SHP77 (cell line): ENCODE measurements around the gene ABCA2.

Experiments used
- DNase-seq, 2 experiments: peaks; one replicate each; lab custom pipeline; 2025; lab: John Stamatoyannopoulos, UW

Gene ABCA2

DNA sequence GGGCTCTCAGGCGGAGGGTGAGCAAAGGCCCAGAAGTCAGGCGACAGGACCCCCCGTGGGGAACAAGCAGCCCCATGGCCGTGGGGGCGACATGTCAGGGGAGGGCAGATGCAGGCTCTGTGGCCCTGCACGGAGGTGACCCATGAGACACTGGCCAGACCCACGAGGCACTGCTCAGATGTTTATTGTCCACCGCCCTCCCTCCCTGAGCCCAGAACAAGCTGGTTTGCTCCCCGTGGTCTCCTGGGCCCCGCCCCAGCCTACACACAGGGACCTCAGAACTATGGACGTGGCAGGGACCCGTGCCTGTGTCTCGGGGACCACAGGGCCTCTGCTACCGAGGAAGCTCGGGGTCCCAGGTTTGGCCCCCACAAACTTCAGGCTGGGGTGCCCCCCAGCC lies 2.0 kb upstream of the ABCA2 start:
- DNase-seq: no peak

DNA sequence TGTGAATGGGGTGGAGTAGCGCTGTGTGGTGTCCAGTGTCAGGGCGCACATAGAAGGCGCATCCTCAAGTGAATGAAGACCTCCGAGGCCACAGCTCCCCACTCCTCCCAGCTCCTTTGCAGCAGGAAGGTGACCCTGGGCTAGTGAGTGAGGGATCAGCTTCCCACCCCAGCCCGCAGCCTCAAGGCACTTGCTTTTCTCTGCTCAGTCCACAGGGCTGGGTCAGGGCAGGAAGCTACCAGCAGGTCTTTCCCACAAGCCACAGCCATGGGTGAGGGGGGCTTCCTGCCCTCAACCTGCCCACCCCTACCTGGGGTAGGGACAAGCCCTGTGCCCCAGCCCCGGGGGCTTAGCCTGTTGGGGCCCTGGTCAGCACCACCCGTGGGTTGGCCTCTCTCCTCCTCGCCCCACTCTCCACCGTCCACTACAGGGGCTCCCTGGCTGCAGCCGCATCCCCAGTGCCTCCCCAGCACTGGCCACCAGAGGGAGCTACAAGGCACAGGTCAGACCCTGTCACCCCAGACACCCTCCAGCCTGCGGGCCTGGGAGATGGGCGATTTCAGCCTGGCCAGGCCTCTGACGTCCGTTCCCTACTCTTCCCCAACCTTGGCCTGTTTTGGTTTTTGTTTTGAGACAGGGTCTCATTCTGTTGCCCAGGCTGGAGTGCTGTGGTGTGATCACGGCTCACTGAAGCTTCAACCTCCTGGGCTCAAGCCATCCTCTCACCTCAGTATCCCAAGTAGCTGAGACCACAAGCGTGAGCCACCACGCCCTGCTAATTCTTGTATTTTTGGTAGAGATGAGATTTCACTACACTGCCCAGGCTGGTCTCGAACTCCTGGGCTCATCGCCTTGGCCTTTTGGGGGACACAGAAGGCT lies 1.3 kb upstream of the ABCA2 start:
- peak; percentile 39 to 41 for DNase-seq

- peak in 1 of 2 experiments; percentile 58 for DNase-seq
Observed at GRCh38 chr9:137028263-137029057, 423 bp upstream of the ABCA2 start.

- DNase-seq: no peak
Observed at GRCh38 chr9:137026828-137027227, 1.2 kb downstream of the ABCA2 start.

- no peak for DNase-seq
Observed at GRCh38 chr9:137026384-137026783, 1.7 kb downstream of the ABCA2 start.

DNA sequence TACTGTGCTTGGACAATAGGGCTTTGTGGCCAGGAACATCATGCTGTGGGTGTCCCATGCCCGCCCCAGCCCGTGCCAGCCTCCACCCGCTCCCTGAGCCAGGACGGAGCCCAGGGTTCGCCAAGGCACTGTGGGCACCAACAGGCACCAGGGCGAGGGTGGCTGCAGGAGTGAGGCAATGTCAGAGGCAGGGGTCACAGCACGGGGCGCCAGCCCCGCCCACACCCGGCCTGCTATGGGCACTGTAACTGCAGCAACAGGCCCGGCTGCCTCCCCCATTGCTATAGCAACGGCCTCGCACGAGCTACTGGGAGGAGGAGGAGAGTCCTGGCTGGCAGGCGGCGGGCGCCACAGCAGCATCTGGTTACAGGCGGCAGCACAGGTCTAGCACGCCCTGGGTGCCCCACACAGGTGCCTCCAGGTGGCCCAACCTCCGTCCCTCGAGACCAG lies 2.5 kb downstream of the ABCA2 start:
- DNase-seq: peak; percentile 49 to 83

DNA sequence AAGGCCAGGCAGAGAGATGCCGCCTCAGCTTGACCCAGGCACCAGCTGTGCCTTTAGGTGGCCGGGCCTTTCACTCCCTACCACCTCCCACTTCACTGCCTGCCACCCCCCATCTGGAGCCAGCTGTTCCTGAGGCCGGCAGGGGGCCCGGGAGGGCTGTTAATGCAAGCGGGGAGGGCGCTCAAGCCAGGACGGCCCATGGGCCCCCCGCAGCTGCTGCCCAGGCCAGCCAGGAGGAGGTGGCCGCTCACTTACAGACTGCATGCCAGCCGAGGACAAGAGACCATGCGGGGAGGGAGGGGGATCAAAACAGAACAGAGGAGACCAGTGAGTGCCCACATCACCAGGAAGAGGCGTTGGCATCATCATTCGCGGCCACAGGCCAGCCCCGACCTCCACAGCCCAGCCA lies 4.5 kb downstream of the ABCA2 start:
- DNase-seq: no peak

DNA sequence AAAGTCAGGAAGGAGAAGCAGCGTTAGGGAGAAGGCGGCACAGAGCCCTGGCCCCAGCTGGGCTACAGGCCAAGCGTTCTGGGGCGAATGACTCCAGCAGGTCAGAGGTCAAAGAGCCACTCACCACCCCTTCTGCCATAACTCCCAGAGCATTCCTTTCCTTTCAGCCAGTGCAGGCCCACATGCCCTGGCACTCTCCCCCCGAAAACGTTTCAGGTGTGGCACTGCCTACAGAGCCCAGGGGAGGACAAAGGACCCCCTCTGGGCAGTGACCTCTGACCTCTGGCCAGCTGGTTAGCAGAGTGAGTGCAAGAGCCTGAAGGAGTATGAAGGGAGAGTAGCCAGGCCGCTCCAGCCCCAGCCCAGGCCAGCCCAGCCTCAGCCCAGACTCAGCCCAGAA lies 4.9 kb downstream of the ABCA2 start:
- no peak for DNase-seq

GRCh38 chr9:137022662-137023008 lies 5.4 kb downstream of the ABCA2 start:
- DNase-seq: no peak

DNA sequence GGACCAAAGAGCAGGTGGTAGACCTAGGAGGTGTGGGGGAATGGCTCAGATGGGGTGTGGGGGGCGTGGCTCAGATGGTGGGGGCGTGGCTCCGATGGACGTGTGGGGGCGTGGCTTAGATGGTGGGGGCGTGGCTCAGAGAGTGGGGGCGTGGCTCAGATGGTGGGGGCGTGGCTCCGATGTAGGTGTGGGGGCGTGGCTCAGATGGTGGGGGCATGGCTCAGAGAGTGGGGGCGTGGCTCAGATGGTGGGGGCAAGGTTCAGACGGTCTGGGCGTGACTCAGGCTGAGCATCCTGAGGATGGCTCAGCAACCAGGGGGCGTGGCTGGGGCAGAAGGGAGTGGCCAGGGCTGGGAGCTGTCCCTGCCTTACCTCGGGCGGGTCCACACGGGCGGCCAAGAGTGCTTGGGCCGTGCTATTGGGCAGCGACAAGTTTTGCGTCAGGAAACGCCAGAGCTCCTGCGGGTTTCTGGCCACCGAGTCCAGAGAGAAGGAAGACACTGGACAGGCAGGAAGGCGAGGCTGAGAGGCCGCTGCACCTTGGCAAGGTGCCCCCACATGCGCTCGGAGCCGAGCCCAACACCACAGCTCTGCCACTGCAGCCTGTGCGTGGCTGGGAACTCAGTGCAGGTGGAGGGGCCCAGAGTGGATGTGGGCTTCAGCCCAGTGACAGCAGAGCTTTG lies 5.9 kb downstream of the ABCA2 start:
- peak in 1 of 2 experiments; percentile 48 for DNase-seq

- DNase-seq: no peak
Observed at GRCh38 chr9:137021568-137021978, 6.5 kb downstream of the ABCA2 start.

DNA sequence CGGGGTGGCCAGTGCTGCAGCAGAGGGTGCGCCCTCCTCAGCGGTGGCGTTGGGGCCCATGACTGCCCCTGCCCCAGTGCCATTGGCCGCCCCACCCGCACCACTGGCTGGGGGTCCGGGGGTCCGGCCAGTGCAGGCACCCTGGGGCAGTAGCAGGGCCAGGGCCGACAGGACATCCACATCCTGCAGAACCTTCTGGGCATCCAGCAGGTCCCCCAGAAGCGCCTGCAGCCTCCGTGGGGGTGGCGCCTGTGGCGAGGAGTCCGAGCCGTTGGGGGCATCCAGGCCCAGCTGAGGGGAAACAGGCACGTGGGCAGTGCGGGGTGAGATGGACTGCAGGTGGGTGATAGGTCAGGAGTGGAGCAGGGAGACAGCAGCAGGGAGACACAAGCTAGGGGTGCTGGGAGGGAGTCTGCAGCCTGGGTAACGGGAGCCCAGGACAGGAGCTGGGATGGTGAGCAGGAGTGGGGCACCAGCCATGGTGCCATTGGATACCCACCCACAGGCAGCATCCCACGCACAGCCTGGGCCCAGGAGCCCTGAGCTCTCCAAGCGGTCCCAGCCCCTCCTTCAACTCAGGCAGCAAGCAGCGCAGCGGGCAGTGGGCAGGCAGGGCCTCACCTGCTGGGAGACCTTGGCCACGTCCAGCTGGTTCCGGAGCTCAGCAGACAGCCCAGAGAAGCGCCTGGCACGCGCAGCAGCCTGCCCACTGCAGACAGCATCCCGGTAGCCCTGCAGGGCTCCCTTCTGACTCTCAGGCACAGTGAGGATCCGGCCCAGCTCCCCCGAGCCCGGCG lies 7.1 kb downstream of the ABCA2 start:
- DNase-seq: no peak

- DNase-seq: no peak
Observed at GRCh38 chr9:137019891-137020683, 8.0 kb downstream of the ABCA2 start.

DNA sequence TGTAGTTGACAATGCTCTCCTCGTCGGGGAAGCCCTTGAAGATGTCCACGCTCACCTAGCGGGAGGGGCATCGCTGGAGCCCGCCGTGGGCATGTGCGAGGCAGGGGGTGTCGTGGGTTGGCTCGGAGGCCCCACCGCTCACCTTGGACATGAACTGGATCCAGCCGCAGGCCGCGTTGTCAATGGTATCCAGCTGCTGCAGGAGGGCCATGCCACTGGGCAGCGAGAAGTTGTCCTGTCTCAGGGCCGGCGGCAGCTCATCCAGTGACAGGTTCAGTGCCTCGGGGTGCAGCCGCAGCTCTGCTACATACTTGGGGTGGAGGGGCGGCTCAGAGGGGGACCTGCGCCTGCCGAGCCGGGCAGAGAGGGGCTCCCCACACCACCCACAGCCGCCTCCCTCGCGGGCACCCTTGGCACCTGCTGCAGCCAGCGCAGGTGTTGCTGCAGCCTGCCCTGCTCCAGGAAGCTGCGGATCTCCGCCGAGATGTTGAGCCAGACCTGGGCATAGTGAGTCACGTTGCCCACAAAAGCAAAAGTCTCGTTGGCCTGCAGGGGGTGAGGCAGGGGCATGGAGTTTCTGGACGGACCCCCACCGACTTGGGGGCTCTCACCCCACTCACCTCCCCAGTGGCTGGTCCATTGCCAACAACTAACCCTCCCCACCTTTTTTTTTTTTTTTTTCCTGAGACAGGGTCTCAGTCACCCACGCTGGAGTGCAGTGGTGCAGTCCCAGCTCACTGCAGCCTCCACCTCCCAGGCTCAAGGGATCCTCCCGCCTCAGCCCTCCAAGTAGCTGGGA lies 9.1 kb downstream of the ABCA2 start:
- DNase-seq: no peak

DNA sequence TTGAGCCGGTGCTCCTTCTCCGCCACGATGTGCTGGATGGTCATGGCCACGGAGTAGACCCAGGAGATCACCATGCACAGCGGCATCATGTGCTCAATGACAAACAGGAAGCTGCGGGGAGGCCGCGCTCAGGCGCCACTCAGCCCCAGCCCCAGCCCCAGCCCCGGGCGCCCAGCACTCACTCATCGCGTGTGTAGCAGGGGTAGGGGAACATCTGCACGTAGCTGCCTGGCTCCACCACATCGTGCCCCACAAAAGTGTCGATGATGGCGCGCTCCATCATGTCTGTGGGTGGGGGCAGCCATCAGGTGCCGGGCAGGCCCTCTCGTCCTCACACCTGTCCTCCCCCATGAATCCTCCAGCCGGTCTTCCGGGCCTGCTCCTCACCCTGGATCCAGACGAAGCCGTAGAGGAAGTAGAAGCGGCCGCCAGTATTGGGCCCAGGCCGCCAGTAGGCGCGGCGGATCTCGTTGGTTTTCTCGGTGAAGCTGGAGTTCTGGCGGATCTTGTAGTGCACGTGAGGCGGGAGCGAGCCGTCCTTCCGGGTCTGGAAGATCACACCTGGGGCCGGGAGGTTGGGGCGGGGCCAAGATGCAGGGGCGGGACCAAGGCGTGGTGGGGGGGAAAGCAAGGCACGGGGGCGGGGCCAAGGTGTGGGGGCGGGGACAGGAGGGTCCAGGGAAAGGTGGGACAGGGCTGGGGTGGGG lies 10.1 kb downstream of the ABCA2 start:
- no peak for DNase-seq

DNA sequence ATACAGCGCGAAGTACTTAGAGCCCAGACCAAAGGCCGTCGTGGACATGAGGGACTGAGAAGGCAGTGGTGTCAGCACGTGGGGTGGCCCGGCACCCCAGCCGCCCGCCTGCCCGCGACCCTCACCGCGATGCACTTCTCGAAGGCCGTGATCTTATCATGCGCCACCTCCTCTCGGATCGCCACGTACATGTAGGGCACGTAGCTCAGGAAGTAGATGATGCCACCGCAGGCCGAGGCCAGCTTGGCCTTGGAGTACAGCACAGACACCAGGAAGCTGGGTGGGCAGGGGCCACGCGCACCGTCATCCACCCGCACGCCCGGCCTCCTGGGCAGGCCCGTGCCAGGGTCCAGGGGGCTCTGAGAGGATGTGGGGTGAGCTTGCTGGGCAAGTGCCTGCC lies 11.0 kb downstream of the ABCA2 start:
- DNase-seq: no peak

- DNase-seq: no peak
Observed at GRCh38 chr9:137016436-137016835, 11.6 kb downstream of the ABCA2 start.

DNA sequence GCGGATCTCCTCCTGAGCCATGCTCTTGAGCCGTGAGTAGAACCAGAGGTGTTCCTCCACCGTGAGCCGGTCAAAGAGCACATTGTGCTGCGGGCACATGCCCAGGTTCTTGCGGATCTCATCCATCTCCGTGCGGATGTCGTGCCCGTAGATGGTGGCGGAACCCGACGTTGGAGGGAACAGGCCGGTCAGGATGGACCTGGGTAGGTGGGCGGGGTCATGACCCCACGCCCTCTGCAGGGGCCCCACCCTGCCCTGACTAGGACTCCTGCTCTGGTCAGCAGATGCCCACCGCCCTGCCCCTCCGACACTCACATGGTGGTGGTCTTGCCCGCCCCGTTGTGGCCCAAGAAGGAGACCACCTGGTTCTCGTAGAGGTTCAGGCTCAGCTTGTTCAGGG lies 12.1 kb downstream of the ABCA2 start:
- DNase-seq: no peak

DNA sequence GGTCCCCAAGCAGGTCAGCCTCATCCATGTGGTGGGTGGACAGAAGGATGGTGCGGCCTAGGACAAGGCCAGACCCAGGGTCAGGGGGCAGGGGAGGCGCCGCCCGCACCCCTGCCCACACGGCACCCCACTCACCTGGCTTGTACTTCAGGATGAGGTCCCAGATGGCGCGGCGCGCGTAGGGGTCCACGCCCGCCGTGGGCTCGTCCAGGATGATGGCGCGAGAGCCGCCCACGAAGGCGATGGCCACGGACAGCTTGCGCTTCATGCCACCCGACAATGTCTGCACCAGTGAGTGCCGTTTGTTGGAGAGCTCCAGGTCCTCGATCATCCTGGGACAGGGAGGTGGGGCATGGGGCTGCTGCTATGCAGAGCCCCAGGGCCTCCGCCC lies 12.5 kb downstream of the ABCA2 start:
- no peak for DNase-seq
